Gastrocnemius medialis (tissue), 4 donors: ENCODE measurements around the gene SAP30BP. TPM values are rescaled to one million over a fixed set of nuclear protein-coding genes. Genes with fewer than 3 reads are reported as not detected.

ENCODE experiments used
- ATAC-seq, 2 donors: fragments of 150-250 bp; one replicate each; pipeline ENCODE4 v1.9.1; 2016
- DNase-seq, 2 donors: peaks; one replicate each; pipeline ENCODE4 v3.0.0-alpha.2; 2019
- H3K27ac ChIP-seq, 4 donors: fragments of 200-600 bp; sonication (generic); 1 replicate in 1 of 4; 2 replicates in 3 of 4; pipeline ENCODE4 v1.5.1; 2016 to 2018; ENCODE audit warnings: mild to moderate bottlenecking in 2 of 4, moderate library complexity in 1 of 4
- H3K27me3 ChIP-seq, 3 donors: fragments of 200-600 bp; sonication (generic) in 2 of 3; 1 replicate in 1 of 3; 2 replicates in 2 of 3; pipeline versions ENCODE4 v1.5.1 to v1.6.0; 2016 to 2019; ENCODE audit warnings: mild to moderate bottlenecking in 1 of 3, moderate library complexity in 1 of 3
- H3K36me3 ChIP-seq, 2 donors: fragments of 200-600 bp; sonication (generic) in 1 of 2; one replicate each; pipeline ENCODE4 v1.5.1; 2017 to 2018
- H3K4me1 ChIP-seq, 2 donors: fragments of 200-600 bp; sonication (generic) in 1 of 2; one replicate each; pipeline ENCODE4 v1.5.1; 2016 to 2017; ENCODE audit warnings: mild to moderate bottlenecking in 2 of 2
- H3K4me3 ChIP-seq, 4 donors: fragments of 200-600 bp; sonication (generic) in 3 of 4; 1 replicate in 1 of 4; 2 replicates in 3 of 4; pipeline ENCODE4 v1.5.1; 2016 to 2019; ENCODE audit warnings: mild to moderate bottlenecking in 2 of 4
- H3K9me3 ChIP-seq, 3 donors: fragments of 200-600 bp; sonication (generic) in 2 of 3; 1 replicate in 1 of 3; 2 replicates in 2 of 3; pipeline ENCODE4 v1.5.1; 2016 to 2019
- CTCF ChIP-seq, 5 experiments: fragments of 450-650 bp in 3 of 5; fragments of 200-600 bp in 2 of 5; sonication (generic) in 2 of 5; IDR thresholded peaks in 4 of 5; conservative IDR thresholded peaks in 1 of 5; 1 replicate in 4 of 5; 2 replicates in 1 of 5; pipeline ENCODE4 v1.5.1; 2016 to 2019; ENCODE audit warnings: antibody characterized with exemption in 5 of 5, mild to moderate bottlenecking in 3 of 5, moderate library complexity in 3 of 5
- POLR2A ChIP-seq, 2 donors: fragments of 450-650 bp; IDR thresholded peaks; one replicate each; pipeline ENCODE4 v1.6.1; 2017; ENCODE audit warnings: antibody characterized with exemption in 2 of 2, mild to moderate bottlenecking in 2 of 2, moderate library complexity in 2 of 2
- in situ Hi-C, 4 donors: fragments of 200-750 bp; cut with MboI; loops; one replicate each; pipeline versions ENCODE4 v1.15.0 to v1.8.0; 2017; ENCODE audit warnings: low sequenced_read_pairs in 4 of 4
- intact Hi-C: fragments of 100-400 bp; cut with DNase I; formaldehyde crosslinking; loops from one replicate; pipeline ENCODE4 v1.15.1; 2023; ENCODE audit warnings: low total_unique reads
- total RNA-seq, 4 donors: library from RNA; depleted of rRNA; stranded (reverse); fragments of >200 nt; gene quantifications; one replicate each; pipeline versions ENCODE4 v1.1.0 to v1.2.3, GENCODE V29; 2016

SAP30BP gene
- total RNA-seq, 4 donors from 2014 or later: 42.0 to 64.0 (median 50.1) TPM

DNA sequence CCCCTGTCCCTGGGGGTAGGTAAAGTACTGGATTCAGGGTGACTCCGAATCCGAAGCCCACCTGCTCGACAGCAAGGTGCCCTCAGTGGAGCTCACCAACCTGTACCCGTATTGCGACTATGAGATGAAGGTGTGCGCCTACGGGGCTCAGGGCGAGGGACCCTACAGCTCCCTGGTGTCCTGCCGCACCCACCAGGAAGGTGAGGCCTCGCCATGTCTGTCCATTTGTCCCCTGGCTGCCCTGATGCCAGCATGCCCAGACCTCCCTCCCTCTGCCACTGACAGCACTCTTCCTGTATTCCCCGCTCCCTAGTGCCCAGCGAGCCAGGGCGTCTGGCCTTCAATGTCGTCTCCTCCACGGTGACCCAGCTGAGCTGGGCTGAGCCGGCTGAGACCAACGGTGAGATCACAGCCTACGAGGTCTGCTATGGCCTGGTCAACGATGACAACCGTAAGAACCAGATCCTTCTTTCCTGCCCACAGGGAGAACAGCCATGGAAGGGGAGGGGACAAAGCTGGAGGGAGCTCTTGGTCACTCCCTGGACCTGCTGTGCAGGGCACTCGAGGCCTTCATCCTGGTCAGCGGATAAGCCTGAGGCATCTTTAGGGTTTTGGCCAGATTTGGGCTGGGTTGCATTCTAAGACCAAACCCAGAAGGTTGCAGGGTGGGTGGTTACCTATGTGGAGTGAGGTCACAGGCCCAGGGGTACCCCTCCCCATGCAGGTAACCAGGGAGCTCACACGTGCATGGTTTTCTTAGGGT lies 83.7 kb downstream of the SAP30BP start:
- DNase-seq: no peak
- intact Hi-C loops: loop anchor here (1.0 to 2.0 kb wide), 3 partner anchors 76 to 162 kb away; partner anchors contain the start of gene SMIM5
- in situ Hi-C loops: loop anchor here in 2 of 4 donors (5.0 to 25.0 kb wide), 2 partner anchors 79 to 136 kb away; partner anchors contain the start of genes TRIM47 (in 1 of the 2) and TRIM65 (in 1 of the 2)
- ATAC-seq: no peak
- TF ChIP-seq CTCF (IDR thresholded peaks at IDR 0.05 in 4 of 5, conservative IDR thresholded peaks at IDR 0.05 in 1 of 5) (no peak), POLR2A (IDR thresholded peaks at IDR 0.05) (no peak)
- Histone ChIP-seq H3K36me3 (no peaks in the 10 kb centered on the region), H3K4me3 (no peak overlapping the region), H3K9me3 (no peaks in the 10 kb centered on the region), H3K27ac (no peak overlapping the region), H3K4me1 (peaks cover 16 to 19% of the 10 kb centered on the region in 2 donors), H3K27me3 (no peaks in the 10 kb centered on the region)

DNA sequence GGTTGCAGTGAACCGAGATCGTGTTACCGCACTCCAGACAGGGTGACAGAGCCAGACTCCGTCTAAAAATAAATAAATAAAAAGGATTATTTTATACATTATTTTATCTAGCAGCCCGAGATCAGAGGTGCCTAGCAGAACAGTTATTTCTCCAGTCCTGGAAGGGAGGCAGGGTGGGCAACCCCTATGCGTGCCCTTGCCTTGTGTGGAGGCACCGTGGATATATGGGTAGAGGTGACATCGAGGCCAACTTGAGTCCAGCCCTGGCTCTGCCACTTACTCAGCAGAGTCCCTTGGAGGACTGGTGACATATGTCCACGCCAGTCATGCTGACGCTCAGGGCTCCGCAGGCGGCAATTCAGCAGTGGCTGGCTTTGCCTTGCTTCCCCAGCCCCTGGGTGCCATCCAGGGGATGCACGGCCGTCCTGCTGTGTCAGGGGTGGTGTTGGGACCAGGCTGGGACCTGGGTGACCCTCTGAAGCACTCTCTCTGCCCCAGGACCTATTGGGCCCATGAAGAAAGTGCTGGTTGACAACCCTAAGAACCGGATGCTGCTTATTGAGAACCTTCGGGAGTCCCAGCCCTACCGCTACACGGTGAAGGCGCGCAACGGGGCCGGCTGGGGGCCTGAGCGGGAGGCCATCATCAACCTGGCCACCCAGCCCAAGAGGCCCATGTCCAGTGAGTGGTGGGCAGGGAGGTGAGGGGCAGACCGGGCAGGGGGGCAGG lies 84.7 kb downstream of the SAP30BP start:
- Histone ChIP-seq H3K9me3 (no peaks in the 10 kb centered on the region), H3K4me1 (peaks cover 16 to 19% of the 10 kb centered on the region in 2 donors), H3K4me3 (no peak overlapping the region), H3K27ac (no peak overlapping the region), H3K36me3 (no peaks in the 10 kb centered on the region), H3K27me3 (no peaks in the 10 kb centered on the region)
- TF ChIP-seq POLR2A (IDR thresholded peaks at IDR 0.05): no peak
- no peak for TF ChIP-seq CTCF (IDR thresholded peaks at IDR 0.05 in 4 of 5, conservative IDR thresholded peaks at IDR 0.05 in 1 of 5)
- intact Hi-C loops: loop anchor here (2.0 kb wide), 1 partner anchor 163 kb away; no protein-coding TSS in a partner anchor
- DNase-seq (no peak), ATAC-seq (no peak)
- in situ Hi-C loops: loop anchor here in 2 of 4 donors (5.0 to 25.0 kb wide), 2 partner anchors 80 to 135 kb away; partner anchors contain the start of genes TRIM47 (in 1 of the 2) and TRIM65 (in 1 of the 2)

- no peak for TF ChIP-seq POLR2A (IDR thresholded peaks at IDR 0.05)
- no peak for TF ChIP-seq CTCF (IDR thresholded peaks at IDR 0.05 in 4 of 5, conservative IDR thresholded peaks at IDR 0.05 in 1 of 5)
- Histone ChIP-seq H3K36me3 (no peaks in the 10 kb centered on the region), H3K4me3 (no peak overlapping the region), H3K27me3 (no peaks in the 10 kb centered on the region), H3K27ac (no peak overlapping the region), H3K4me1 (peaks cover 16 to 19% of the 10 kb centered on the region in 2 donors), H3K9me3 (no peaks in the 10 kb centered on the region)
- DNase-seq (no peak), ATAC-seq (no peak)
- intact Hi-C loops: no loop called here
- in situ Hi-C loops: loop anchor here in 2 of 4 donors (5.0 to 25.0 kb wide), 2 partner anchors 80 to 135 kb away; partner anchors contain the start of genes TRIM47 (in 1 of the 2) and TRIM65 (in 1 of the 2)
Measured at GRCh38 chr17:75752405-75752709, 85.2 kb downstream of the SAP30BP start.

DNA sequence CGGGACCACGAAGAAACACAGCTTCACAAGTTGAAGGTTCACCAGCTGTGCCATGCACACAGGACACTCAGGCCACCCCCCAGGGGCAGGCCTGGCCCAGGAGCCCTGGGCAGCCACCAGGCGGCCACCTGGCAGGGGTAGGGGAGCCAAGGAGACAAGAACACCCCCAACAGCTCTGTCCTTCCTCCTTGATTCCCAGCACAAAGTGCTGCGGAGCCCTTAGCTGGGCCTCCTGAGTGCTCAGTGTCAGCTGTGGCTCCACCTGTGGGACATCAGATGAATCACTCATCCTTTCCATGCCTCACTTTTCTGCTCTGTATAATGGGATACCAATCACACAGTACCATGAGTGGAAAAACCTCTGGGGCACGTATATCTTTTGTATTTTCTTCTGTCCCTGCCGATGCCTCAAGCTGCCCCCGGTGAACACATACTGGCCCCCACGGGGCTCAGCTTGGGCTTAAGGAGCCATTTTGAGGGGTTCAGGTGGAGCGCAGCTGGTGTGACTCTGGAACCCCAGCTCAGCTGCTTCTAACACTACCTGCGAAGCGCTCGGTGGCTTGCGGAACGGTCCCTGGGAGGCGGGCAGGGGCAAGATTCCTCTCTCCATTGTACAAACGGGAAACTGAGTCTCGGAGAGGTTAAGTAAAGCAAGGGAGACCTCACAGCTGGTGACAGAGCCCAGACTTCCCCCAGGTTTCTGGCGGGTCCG lies 85.8 kb downstream of the SAP30BP start:
- ATAC-seq (no peak), DNase-seq (no peak)
- TF ChIP-seq CTCF (IDR thresholded peaks at IDR 0.05 in 4 of 5, conservative IDR thresholded peaks at IDR 0.05 in 1 of 5): no peak
- no peak for TF ChIP-seq POLR2A (IDR thresholded peaks at IDR 0.05)
- H3K27ac ChIP-seq: peak overlapping the region in 1 of 4 donors; percentile 12
- H3K36me3 ChIP-seq: no peaks in the 10 kb centered on the region
- intact Hi-C loops (no loop called here), in situ Hi-C loops (loop anchor here in 2 of 4 donors (5.0 to 25.0 kb wide), 2 partner anchors 81 to 134 kb away; partner anchors contain the start of genes TRIM47 (in 1 of the 2) and TRIM65 (in 1 of the 2))
- peaks cover 13 to 15% of the 10 kb centered on the region in 2 donors for H3K4me1 ChIP-seq
- H3K27me3 ChIP-seq: no peaks in the 10 kb centered on the region
- H3K4me3 ChIP-seq: peak overlapping the region; percentile 56 to 71 (median 57)
- no peaks in the 10 kb centered on the region for H3K9me3 ChIP-seq
